NCI-H146 treated with DMSO at 0.1 percent for 48 hours (cell line): ENCODE measurements around the gene MRPL51.
"Not testable (repeated sequence)": the region's sequence is repeated elsewhere in the genome, so short reads cannot be mapped to it uniquely, and the experiment has no call there.

Experiments used
- DNase-seq: peaks from one replicate; lab custom pipeline; 2025; ENCODE audit not compliant: unreplicated experiment; lab: John Stamatoyannopoulos, UW

Gene MRPL51

DNA sequence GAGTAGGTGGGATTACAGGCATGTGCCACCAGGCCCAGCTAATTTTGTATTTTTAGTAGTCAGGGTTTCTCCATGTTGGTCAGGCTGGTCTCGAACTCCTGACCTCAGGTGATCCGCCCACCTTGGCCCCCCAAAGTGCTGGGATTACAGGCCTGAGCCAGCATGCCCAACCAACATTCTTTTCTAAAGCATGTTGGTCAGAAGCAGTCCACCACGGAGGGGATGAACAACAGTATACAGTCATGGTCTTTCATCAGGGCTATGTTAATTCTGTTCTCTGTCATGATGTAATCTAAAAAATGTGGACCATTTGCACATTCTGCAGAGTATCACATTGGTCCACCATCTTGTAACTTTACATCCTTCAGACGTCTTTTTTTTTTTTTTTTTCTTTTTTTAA, 3.6 kb downstream of the MRPL51 start:
- DNase-seq, result no peak

DNA sequence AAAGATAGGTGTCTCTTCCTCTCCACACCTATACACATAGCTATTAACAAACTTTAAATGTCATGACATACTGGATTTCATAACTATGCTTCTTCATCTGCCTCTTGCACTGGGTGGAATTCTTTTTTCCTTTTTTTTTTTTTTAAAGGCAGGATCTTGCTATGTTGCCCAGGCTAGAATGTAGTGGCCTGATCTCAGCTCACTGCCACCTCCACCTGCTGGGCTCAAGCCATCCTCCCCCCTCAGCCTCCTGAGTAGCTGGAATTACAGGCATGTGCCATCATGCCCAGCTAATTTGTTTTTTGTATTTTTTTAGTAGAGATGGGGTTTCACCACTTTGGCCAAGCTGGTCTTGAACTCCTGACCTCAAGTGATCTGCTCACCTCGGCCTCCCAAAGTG, 4.8 kb downstream of the MRPL51 start:
- DNase-seq, result no peak

- no peak for DNase-seq
Measured at GRCh38 chr12:6478416-6478815, 14.6 kb downstream of the MRPL51 start.

GRCh38 chr12:6477601-6478377, 15.3 kb downstream of the MRPL51 start:
- not testable (repeated sequence) for DNase-seq

- no peak for DNase-seq
Measured at GRCh38 chr12:6476489-6476888, 16.6 kb downstream of the MRPL51 start.

GRCh38 chr12:6475233-6475975, 17.7 kb downstream of the MRPL51 start:
- DNase-seq, result not testable (repeated sequence)

- DNase-seq, result no peak
Measured at GRCh38 chr12:6472491-6472890, 20.6 kb downstream of the MRPL51 start.

- no peak for DNase-seq
Measured at GRCh38 chr12:6471989-6472360, 21.1 kb downstream of the MRPL51 start.

GRCh38 chr12:6470375-6471163, 22.5 kb downstream of the MRPL51 start, which contains the start of gene VAMP1:
TSS of gene VAMP1 (minus strand) at chr12:6470677. CDS start at chr12:6470531, 146 bp downstream.
- DNase-seq, result peak; percentile 99

DNA sequence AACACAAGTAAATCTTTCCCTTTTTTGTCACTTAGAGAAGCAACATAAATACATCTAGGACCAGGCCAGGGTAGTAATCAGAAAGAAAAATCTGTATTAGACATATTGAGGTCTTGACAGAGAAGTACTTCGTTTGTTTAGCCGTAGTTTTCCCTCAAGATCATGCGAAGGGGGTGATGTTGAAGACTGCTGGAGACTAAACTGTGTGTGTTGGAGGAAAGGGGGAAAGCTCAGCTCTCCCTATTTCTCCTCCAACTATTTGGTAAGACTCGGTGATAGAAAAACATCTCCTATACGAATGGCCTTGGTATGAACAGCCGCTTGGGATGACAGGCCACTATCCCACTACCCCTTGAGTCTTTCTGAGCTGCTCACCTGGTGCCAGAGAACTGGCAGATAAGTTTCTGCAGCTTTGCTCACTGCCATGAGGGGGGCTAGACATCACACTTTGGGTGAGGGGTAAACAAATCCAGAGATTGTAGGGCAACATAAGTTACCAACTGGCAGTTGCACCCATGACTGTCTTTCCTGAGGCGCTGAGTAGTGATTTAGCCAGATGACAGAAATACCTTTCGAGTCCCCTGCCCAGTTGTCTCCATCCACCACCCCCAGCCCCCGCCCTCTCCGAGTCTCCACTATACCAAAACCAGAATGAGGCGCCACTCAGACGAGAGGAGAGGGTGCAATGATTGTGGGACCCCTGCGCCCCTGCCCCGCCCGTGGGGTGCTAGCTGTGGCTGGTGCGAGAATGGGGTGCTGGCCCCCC, 23.3 kb downstream of the MRPL51 start:
- DNase-seq, result no peak

GRCh38 chr12:6469092-6469491, 24.0 kb downstream of the MRPL51 start:
- DNase-seq, result no peak

DNA sequence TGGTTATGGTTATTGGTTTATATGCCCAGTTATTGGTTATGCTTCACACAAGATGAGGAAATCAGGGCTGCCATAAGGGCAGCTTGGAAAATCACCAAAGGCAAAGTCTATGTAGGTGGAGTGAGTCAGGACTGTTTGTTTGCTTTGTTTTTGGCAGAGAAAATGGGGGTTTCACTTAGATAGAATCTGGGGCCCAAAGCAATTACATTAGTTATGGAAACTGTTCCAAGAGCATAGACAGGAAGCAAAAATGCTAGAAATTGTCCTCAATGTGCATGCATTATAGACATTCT, 24.8 kb downstream of the MRPL51 start:
- DNase-seq, result no peak

DNA sequence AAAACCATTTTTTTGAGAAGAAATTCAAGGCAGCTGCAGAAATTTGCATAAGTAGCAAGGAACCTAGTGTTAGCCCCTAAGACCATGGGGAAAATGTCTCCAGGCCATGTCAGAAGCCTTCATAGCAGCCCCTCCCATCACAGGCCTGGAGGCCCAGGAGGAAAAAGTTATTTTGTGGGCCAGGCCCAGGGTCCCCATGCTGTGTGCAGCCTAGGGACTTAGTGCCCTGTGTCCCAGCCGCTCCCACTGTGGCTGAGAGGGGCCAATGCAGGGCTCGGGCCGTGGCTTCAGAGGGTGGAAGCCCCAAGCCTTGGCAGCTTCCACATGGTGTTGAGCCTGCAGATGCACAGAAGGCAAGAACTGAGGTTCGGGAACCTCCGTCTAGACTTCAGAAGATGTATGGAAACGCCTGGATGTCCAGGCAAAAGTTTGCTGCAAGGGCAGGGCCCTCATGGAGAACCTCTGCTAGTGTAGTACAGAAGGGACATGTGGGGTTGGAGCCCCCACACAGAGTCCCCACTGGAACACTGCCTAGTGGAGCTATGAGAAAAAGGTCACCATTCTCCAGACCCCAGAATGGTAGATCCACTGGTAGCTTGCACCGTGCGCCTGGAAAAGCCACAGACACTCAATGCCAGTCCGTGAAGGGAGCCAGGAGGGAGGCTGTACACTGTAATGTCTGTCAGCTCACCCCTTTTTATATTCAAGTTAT, 25.3 kb downstream of the MRPL51 start:
- DNase-seq, result not testable (repeated sequence)

DNA sequence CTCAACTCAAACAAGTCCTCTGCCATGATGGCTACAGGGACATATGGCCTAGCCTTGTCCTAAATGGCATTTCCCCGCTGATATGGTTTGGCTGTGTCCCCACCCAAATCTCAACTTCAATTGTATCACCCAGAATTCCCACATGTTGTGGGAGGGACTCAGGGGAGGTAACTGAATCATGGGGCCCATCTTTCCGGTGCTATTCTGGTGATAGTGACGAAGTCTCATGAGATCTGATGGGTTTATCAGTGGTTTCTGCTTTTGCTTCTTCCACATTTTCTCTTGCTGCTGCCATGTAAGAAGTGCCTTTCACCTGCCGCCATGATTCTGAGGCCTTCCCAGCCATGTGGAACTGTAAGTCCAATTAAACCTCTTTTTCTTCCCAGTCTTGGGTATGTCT, 26.3 kb downstream of the MRPL51 start:
- DNase-seq, result not testable (repeated sequence)

GRCh38 chr12:6466184-6466573, 26.9 kb downstream of the MRPL51 start:
- no peak for DNase-seq

- DNase-seq, result peak; percentile 69
Measured at GRCh38 chr12:6465467-6466183, 27.4 kb downstream of the MRPL51 start.

DNA sequence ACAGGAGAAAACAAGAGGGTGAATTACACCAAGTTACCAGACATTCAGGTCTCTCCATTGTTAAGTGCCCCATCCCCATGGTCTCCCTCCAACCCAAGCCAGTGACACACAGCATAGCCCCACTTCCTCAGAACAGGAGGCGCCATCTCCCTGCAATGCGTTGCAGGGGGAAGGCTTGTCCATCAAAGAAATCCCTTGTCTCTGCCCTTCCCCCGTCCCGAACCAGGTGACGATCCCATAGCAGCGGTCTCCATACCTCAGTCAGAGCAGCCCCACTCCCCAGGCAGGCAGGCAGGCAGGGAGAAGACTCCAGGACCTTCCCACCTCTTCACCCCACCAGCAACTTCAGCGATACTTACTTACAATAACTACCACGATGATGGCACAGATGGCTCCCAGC, 28.5 kb downstream of the MRPL51 start:
- DNase-seq, result no peak

DNA sequence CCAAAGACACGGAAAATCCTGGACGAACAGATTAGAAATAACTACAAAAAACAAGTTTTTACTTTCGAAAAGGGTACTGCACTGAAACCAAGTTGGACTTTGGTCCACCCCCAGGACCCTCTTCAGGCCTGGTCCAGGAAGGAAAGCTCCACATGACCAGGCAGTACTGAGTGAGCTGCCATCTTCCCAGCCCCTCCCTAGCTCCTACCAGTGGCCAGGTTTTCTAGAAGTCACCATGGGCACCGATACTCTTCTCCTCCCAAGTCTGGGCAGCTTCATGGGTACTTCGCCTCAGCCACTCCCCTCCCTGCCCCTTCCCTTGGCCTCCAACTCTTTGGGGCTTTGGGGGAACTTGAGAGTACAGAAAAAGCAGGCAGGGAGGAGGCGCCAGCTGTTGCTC, 29.2 kb downstream of the MRPL51 start:
- DNase-seq, result no peak

DNA sequence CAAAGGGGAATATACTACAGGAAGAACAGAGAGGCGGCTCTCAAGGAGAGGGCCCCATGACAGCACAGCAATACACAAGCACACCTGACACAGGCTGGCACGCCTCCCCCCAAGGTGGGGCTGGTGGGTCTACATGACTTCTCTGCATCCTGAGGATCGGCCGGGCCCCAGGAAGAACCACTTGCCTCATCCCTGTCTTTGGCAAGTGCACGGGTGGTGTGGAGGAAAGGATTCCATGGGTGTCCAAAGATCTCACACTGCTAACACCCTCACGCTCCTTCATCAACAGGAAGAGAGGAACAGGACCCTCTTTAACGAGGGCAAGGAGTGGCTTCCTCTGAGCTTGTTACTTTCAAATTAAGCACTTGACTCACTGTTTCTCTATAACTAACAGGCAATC, 29.8 kb downstream of the MRPL51 start:
- no peak for DNase-seq
